MM.1S (cell line): Measurements from ENCODE around the gene SRGAP3.

ENCODE experiments used
- DNase-seq: peaks from one replicate; pipeline ENCODE4 v3.0.0-alpha.2; 2015
- H2AFZ ChIP-seq: fragments of 300-600 bp; sonication (generic); 2 replicates; pipeline ENCODE4 v1.6.0; 2016; ENCODE audit warnings: antibody characterized with exemption, low read length
- H3F3A ChIP-seq: fragments of 300-600 bp; sonication (generic); 2 replicates; pipeline ENCODE4 v1.6.1; 2016; ENCODE audit warnings: mild to moderate bottlenecking, antibody characterized with exemption, low read length, moderate library complexity, mixed read lengths; ENCODE audit not compliant: insufficient read depth
- H3K27ac ChIP-seq: fragments of 300-600 bp; sonication (generic); 2 replicates; pipeline ENCODE4 v1.5.1; 2016; ENCODE audit warnings: mild to moderate bottlenecking, low read length
- H3K27me3 ChIP-seq: fragments of 300-600 bp; sonication (generic); replicated peaks from 2 replicates; pipeline ENCODE4 v1.6.0; 2016; ENCODE audit warnings: low read length; ENCODE audit not compliant: insufficient read depth
- H3K36me3 ChIP-seq: fragments of 300-600 bp; sonication (generic); replicated peaks from 2 replicates; pipeline ENCODE4 v1.6.1; 2016; ENCODE audit warnings: mild to moderate bottlenecking, low read length, mixed read lengths; ENCODE audit not compliant: insufficient read depth
- H3K4me1 ChIP-seq: fragments of 300-600 bp; sonication (generic); 2 replicates; pipeline ENCODE4 v1.6.1; 2016; ENCODE audit warnings: low read length, mixed read lengths
- H3K4me2 ChIP-seq: fragments of 300-600 bp; sonication (generic); 2 replicates; pipeline ENCODE4 v1.6.0; 2016; ENCODE audit warnings: low read depth, low read length
- H3K4me3 ChIP-seq: fragments of 300-600 bp; sonication (generic); 2 replicates; pipeline ENCODE4 v1.5.1; 2016; ENCODE audit warnings: low read length, mixed read lengths
- H3K79me2 ChIP-seq: fragments of 300-600 bp; sonication (generic); 2 replicates; pipeline ENCODE4 v1.6.1; 2016; ENCODE audit warnings: mixed run types, low read length, mixed read lengths
- H3K9ac ChIP-seq: fragments of 300-600 bp; sonication (generic); 2 replicates; pipeline ENCODE4 v1.6.1; 2016; ENCODE audit warnings: low read length, mixed read lengths
- H3K9me2 ChIP-seq: fragments of 300-600 bp; sonication (generic); replicated peaks from 2 replicates; pipeline ENCODE4 v1.6.1; 2016; ENCODE audit warnings: mild to moderate bottlenecking, low read length, mixed read lengths; ENCODE audit not compliant: insufficient read depth
- H3K9me3 ChIP-seq: fragments of 300-600 bp; sonication (generic); replicated peaks from 2 replicates; pipeline ENCODE4 v1.6.1; 2016; ENCODE audit warnings: mild to moderate bottlenecking, low read length, mixed read lengths; ENCODE audit not compliant: insufficient read depth
- H4K20me1 ChIP-seq: fragments of 300-600 bp; sonication (generic); 2 replicates; pipeline ENCODE4 v1.6.1; 2016; ENCODE audit warnings: mild to moderate bottlenecking, low read length, moderate library complexity, mixed read lengths; ENCODE audit not compliant: insufficient read depth
- EZH2 ChIP-seq: fragments of 300-600 bp; sonication (generic); optimal IDR thresholded peaks from 2 replicates; pipeline ENCODE3; 2017; ENCODE audit warnings: low read depth, mild to moderate bottlenecking, antibody characterized with exemption, low read length, mixed read lengths
- EZH2phosphoT487 ChIP-seq: fragments of 300-600 bp; sonication (generic); IDR thresholded peaks from 2 replicates; pipeline ENCODE4 v1.6.1; 2018; ENCODE audit warnings: antibody characterized with exemption, low read length
- TF ChIP-seq, protein P1 (sequence below): fragments of 300-600 bp; sonication (generic); IDR thresholded peaks from 2 replicates; pipeline ENCODE4 v1.5.1; 2016; ENCODE audit warnings: antibody characterized with exemption, low read length, mixed read lengths

SRGAP3 gene

GRCh38 chr3:8985411-8985831 is 264.0 kb downstream of the SRGAP3 start:
- no peaks in the 10 kb centered on the region for H3K79me2 ChIP-seq
- H3K4me1 ChIP-seq, result no peaks in the 10 kb centered on the region
- H3K4me3 ChIP-seq, result no peak overlapping the region
- TF ChIP-seq, protein P1, sequence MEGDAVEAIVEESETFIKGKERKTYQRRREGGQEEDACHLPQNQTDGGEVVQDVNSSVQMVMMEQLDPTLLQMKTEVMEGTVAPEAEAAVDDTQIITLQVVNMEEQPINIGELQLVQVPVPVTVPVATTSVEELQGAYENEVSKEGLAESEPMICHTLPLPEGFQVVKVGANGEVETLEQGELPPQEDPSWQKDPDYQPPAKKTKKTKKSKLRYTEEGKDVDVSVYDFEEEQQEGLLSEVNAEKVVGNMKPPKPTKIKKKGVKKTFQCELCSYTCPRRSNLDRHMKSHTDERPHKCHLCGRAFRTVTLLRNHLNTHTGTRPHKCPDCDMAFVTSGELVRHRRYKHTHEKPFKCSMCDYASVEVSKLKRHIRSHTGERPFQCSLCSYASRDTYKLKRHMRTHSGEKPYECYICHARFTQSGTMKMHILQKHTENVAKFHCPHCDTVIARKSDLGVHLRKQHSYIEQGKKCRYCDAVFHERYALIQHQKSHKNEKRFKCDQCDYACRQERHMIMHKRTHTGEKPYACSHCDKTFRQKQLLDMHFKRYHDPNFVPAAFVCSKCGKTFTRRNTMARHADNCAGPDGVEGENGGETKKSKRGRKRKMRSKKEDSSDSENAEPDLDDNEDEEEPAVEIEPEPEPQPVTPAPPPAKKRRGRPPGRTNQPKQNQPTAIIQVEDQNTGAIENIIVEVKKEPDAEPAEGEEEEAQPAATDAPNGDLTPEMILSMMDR, result no peak
- TF ChIP-seq EZH2phosphoT487, result no peak
- TF ChIP-seq EZH2, result no peak
- H3K36me3 ChIP-seq, result no peaks in the 10 kb centered on the region
- H3K27ac ChIP-seq, result no peak overlapping the region
- no peaks in the 10 kb centered on the region for H3K9me2 ChIP-seq
- no peak overlapping the region for H2AFZ ChIP-seq
- no peaks in the 10 kb centered on the region for H4K20me1 ChIP-seq
- H3K9me3 ChIP-seq, result no peaks in the 10 kb centered on the region
- no peak overlapping the region for H3K4me2 ChIP-seq
- no peak overlapping the region for H3K9ac ChIP-seq
- no peaks in the 10 kb centered on the region for H3F3A ChIP-seq
- DNase-seq, result no peak
- H3K27me3 ChIP-seq, result no peaks in the 10 kb centered on the region

GRCh38 chr3:8984526-8984925 is 264.9 kb downstream of the SRGAP3 start:
- Histone ChIP-seq H3K27ac (no peak overlapping the region), H3K4me3 (no peak overlapping the region), H3K9me2 (no peaks in the 10 kb centered on the region), H3K9ac (no peak overlapping the region), H3K79me2 (no peaks in the 10 kb centered on the region), H3K4me2 (no peak overlapping the region), H3F3A (no peaks in the 10 kb centered on the region), H3K9me3 (no peaks in the 10 kb centered on the region), H3K4me1 (no peaks in the 10 kb centered on the region), H2AFZ (no peak overlapping the region), H3K27me3 (no peaks in the 10 kb centered on the region), H3K36me3 (no peaks in the 10 kb centered on the region), H4K20me1 (no peaks in the 10 kb centered on the region)
- DNase-seq, result no peak
- no peak for TF ChIP-seq EZH2phosphoT487
- TF ChIP-seq EZH2, result no peak
- TF ChIP-seq, protein P1, result no peak

GRCh38 chr3:8984081-8984480 is 265.4 kb downstream of the SRGAP3 start:
- H3K27me3 ChIP-seq, result no peaks in the 10 kb centered on the region
- H3K4me2 ChIP-seq, result no peak overlapping the region
- H4K20me1 ChIP-seq, result no peaks in the 10 kb centered on the region
- no peak overlapping the region for H3K27ac ChIP-seq
- H3K4me1 ChIP-seq, result no peaks in the 10 kb centered on the region
- TF ChIP-seq, protein P1, result no peak
- TF ChIP-seq EZH2 (no peak), EZH2phosphoT487 (no peak)
- H3K4me3 ChIP-seq, result no peak overlapping the region
- H3K9ac ChIP-seq, result no peak overlapping the region
- no peak overlapping the region for H2AFZ ChIP-seq
- no peaks in the 10 kb centered on the region for H3K79me2 ChIP-seq
- no peaks in the 10 kb centered on the region for H3K36me3 ChIP-seq
- no peaks in the 10 kb centered on the region for H3K9me2 ChIP-seq
- DNase-seq, result no peak
- H3K9me3 ChIP-seq, result no peaks in the 10 kb centered on the region
- no peaks in the 10 kb centered on the region for H3F3A ChIP-seq
